MM.1S (cell line): Measurements from ENCODE around the gene SPNS2.

ENCODE experiments used
- EZH2 ChIP-seq: fragments of 300-600 bp; sonication (generic); optimal IDR thresholded peaks from 2 replicates; pipeline ENCODE3; 2017; ENCODE audit warnings: low read depth, mild to moderate bottlenecking, antibody characterized with exemption, low read length, mixed read lengths
- EZH2phosphoT487 ChIP-seq: fragments of 300-600 bp; sonication (generic); IDR thresholded peaks from 2 replicates; pipeline ENCODE4 v1.6.1; 2018; ENCODE audit warnings: antibody characterized with exemption, low read length
- TF ChIP-seq, protein P1 (sequence below): fragments of 300-600 bp; sonication (generic); IDR thresholded peaks from 2 replicates; pipeline ENCODE4 v1.5.1; 2016; ENCODE audit warnings: antibody characterized with exemption, low read length, mixed read lengths

DNA sequence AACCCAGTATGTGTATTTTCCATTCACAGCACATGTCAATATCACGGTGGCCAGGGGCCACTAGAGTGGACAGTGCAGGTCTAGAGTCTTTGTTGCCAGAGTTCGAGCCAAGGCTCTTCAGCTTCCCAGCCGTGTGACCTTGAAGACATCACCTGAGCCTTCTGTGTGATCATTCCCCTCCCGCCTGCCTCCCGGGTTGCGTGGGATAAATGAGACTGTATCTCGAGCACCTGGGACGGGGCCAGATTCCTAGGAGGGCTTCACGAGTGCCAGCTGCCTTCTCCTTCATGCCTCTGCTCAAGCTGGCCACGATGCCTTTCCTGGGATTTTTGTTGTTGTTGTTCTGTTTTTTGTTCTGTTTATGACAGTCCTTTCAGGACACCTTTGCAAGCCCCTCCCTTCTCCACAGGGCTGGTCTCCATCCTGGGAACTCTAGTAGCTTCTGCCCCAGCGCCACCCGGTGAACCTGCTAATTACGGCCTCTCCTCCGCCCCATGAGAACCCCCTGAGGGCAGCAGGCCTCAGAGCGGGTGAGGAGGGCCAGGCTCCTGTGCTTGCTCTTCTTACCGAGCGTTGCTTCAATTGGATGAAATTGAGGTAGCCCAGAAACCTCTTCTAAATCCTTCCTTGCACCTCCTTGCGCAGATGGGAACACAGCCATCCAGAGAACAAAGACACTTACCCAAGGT lies 3.9 kb downstream of the SPNS2 start:
- TF ChIP-seq EZH2phosphoT487: no peak
- TF ChIP-seq, protein P1, sequence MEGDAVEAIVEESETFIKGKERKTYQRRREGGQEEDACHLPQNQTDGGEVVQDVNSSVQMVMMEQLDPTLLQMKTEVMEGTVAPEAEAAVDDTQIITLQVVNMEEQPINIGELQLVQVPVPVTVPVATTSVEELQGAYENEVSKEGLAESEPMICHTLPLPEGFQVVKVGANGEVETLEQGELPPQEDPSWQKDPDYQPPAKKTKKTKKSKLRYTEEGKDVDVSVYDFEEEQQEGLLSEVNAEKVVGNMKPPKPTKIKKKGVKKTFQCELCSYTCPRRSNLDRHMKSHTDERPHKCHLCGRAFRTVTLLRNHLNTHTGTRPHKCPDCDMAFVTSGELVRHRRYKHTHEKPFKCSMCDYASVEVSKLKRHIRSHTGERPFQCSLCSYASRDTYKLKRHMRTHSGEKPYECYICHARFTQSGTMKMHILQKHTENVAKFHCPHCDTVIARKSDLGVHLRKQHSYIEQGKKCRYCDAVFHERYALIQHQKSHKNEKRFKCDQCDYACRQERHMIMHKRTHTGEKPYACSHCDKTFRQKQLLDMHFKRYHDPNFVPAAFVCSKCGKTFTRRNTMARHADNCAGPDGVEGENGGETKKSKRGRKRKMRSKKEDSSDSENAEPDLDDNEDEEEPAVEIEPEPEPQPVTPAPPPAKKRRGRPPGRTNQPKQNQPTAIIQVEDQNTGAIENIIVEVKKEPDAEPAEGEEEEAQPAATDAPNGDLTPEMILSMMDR: no peak
- TF ChIP-seq EZH2: no peak
